ENCODE results near the gene DOHH.

DOHH gene

GRCh38 chr19:3467437-3468198, 32.9 kb downstream of the DOHH start:
- TF ChIP-seq, protein P1, sequence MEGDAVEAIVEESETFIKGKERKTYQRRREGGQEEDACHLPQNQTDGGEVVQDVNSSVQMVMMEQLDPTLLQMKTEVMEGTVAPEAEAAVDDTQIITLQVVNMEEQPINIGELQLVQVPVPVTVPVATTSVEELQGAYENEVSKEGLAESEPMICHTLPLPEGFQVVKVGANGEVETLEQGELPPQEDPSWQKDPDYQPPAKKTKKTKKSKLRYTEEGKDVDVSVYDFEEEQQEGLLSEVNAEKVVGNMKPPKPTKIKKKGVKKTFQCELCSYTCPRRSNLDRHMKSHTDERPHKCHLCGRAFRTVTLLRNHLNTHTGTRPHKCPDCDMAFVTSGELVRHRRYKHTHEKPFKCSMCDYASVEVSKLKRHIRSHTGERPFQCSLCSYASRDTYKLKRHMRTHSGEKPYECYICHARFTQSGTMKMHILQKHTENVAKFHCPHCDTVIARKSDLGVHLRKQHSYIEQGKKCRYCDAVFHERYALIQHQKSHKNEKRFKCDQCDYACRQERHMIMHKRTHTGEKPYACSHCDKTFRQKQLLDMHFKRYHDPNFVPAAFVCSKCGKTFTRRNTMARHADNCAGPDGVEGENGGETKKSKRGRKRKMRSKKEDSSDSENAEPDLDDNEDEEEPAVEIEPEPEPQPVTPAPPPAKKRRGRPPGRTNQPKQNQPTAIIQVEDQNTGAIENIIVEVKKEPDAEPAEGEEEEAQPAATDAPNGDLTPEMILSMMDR (conservative IDR thresholded peaks at IDR 0.05; ENCODE audit: low read length): no peak
- DNase-seq (ENCODE audit: low read depth): no peak
- H3K4me3 ChIP-seq (ENCODE audit: low read length): no peak overlapping the region

- no peak for DNase-seq (ENCODE audit: low read depth)
- no peak overlapping the region for H3K4me3 ChIP-seq (ENCODE audit: low read length)
- TF ChIP-seq, protein P1 (conservative IDR thresholded peaks at IDR 0.05; ENCODE audit: low read length): no peak
Measured at GRCh38 chr19:3466635-3467034, 33.8 kb downstream of the DOHH start.

- DNase-seq (ENCODE audit: low read depth): no peak
- no peak overlapping the region for H3K4me3 ChIP-seq (ENCODE audit: low read length)
- TF ChIP-seq, protein P1 (conservative IDR thresholded peaks at IDR 0.05; ENCODE audit: low read length): no peak
Measured at GRCh38 chr19:3465552-3465951, 34.9 kb downstream of the DOHH start.

DNA sequence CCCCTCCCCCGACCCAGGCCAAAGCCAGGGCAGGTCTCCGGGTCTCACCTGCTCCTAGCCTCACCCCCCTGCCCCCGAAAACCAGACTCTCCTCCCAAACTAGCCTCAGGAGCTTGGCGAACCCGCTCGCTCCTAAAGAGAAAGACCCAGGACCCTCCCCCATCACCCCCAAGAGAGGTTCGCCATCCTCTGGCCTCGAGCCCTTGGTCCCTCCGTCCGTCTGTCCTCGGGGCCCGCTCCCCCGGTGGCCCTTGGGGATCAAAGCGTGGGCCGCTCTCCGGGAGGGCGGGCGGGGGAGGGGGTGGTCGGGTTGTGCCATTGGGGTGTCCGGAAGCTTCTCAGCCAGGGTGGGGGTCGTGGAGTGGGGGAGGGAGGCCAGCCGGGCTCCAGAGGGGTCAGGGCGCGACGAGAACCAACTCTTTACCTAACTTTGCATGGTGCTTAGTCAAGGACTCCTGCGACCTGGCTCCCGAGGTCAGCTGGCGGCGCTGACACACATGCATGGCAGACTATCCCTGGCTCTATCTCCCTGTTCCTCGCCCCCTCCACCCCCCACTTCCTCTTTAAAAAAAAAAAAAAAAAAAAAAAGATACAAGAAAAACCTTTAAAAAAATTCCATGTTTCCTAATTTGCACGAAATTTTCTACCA, 35.8 kb downstream of the DOHH start:
- TF ChIP-seq, protein P1 (conservative IDR thresholded peaks at IDR 0.05; ENCODE audit: low read length): no peak
- H3K4me3 ChIP-seq (ENCODE audit: low read length): no peak overlapping the region
- DNase-seq (ENCODE audit: low read depth): no peak

DNA sequence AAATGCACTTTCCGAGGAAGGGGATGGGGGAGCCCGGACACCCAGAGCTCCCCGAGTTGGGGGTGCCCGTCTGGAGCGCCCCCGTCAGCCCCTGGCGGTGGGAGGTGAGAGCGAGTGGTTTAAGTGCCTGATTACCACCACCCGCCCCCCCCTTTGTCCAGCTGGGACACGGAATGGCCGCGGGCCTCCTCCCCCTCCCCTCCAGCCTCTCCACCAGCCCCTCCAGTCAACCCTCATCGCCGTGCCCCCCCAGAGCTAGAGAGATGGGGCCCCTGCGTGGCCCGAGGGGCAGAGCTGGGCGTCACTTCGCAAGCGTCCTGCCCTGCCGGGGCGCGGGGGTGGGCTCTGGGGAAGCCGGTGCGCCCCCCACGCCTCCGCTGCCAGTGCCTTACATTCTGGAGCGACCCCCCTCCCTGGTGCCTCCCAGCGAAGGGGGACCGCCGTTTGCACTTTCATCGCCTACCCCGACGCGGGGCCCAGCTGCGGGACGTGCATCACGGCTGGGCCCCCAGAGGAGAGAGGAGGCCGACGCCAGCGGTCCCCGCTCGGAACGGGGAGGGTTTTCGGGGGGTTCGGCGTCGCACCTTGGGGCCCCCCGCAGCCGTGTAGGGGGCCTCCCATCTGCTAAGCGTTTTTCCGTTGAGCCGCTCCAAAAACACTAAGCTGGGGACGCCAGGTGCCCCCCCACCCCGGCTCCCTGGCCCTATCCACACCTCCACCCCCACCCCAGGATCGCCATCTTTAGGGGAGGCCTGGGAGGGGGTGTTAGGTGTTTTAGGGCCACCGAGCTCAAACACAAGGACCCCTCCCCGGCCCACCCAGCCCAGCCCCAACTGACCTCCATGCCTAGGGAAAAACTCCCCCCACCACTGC, 36.5 kb downstream of the DOHH start:
- no peak for DNase-seq (ENCODE audit: low read depth)

GRCh38 chr19:3462991-3463713, 37.3 kb downstream of the DOHH start:
- H3K4me3 ChIP-seq (ENCODE audit: low read length): no peak overlapping the region
- TF ChIP-seq, protein P1 (conservative IDR thresholded peaks at IDR 0.05; ENCODE audit: low read length): no peak
- no peak for DNase-seq (ENCODE audit: low read depth)

More for the DNA sequence above, 36.5 kb downstream of the DOHH start:
- H3K4me3 ChIP-seq (ENCODE audit: low read length): no peak overlapping the region
- TF ChIP-seq, protein P1 (conservative IDR thresholded peaks at IDR 0.05; ENCODE audit: low read length): no peak
